Measurements from ENCODE around the gene GNMT.

Gene GNMT

GRCh38 chr6:42960243-42961019 lies at the start of gene GNMT:
GNMT (plus strand) TSS chr6:42960754; CDS start chr6:42960768, 14 bp downstream.
- peaks cover 34% of the 10 kb centered on the region for H3K27me3 Mint-ChIP-seq (ENCODE audit: low read depth)
- peak within 1 kb of the TSS; percentile 77 to 83 (median 77) for H3K4me3 Mint-ChIP-seq
- peaks cover 22% of the 10 kb centered on the region for H3K36me3 Mint-ChIP-seq (ENCODE audit: low read depth)
- no peaks in the 10 kb centered on the region for H3K9me3 Mint-ChIP-seq
- H3K4me1 Mint-ChIP-seq, result peaks cover 10% of the 10 kb centered on the region
- no peak within 1 kb of the TSS for H3K27ac Mint-ChIP-seq
- no peak for TF ChIP-seq CTCF (IDR thresholded peaks at IDR 0.05; ENCODE audit: unreplicated experiment in 3 of 3)

- peak overlapping the region; percentile 83 to 88 (median 84) for H3K27ac Mint-ChIP-seq
- TF ChIP-seq CTCF (IDR thresholded peaks at IDR 0.05; ENCODE audit: unreplicated experiment in 3 of 3), result no peak
- peaks cover 9% of the 10 kb centered on the region for H3K27me3 Mint-ChIP-seq (ENCODE audit: low read depth)
- H3K9me3 Mint-ChIP-seq, result no peaks in the 10 kb centered on the region
- H3K36me3 Mint-ChIP-seq (ENCODE audit: low read depth), result no peaks in the 10 kb centered on the region
- peak overlapping the region; percentile 76 to 81 (median 78) for H3K4me3 Mint-ChIP-seq
- H3K4me1 Mint-ChIP-seq, result peaks cover 19% of the 10 kb centered on the region
These were observed 49.2 kb upstream of the GNMT start for GRCh38 chr6:42911171-42912021.

- Mint-ChIP-seq H3K36me3 (ENCODE audit: low read depth) (no peaks in the 10 kb centered on the region), H3K4me1 (peaks cover 6% of the 10 kb centered on the region), H3K27ac (no peak overlapping the region), H3K4me3 (no peak overlapping the region), H3K27me3 (ENCODE audit: low read depth) (peaks cover 9% of the 10 kb centered on the region), H3K9me3 (no peaks in the 10 kb centered on the region)
- TF ChIP-seq CTCF (IDR thresholded peaks at IDR 0.05; ENCODE audit: unreplicated experiment in 3 of 3), result no peak
These were observed 46.0 kb upstream of the GNMT start for GRCh38 chr6:42914546-42914945.

DNA sequence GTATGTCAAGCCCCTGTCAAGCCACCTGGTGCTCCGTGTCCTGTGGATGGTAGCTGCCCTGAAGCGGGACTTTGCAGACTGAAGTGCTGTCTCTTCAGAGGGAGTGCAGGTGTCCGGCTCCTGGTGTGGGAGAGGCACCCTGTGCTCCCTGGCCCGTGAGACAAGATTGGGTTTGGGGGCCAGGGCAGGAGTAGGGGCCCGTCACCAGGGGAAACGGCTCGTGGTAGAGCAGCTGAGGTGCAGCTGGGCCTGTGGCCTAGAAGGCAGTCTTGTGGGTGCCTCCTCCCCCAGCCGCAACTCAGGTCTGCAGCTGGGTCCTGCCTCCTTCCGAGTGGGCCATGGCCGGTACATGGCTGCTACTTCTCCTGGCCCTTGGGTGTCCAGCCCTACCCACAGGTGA lies 44.8 kb upstream of the GNMT start, which contains the start of gene PTCRA:
Gene PTCRA (plus strand): TSS at position 322 of the 400 bp plus-strand sequence. CDS start 17 bp downstream, at position 339.
- no peak for TF ChIP-seq CTCF (IDR thresholded peaks at IDR 0.05; ENCODE audit: unreplicated experiment in 3 of 3)

GRCh38 chr6:42916288-42916687 lies 44.3 kb upstream of the GNMT start:
- Mint-ChIP-seq H3K36me3 (ENCODE audit: low read depth) (no peaks in the 10 kb centered on the region), H3K27ac (no peak overlapping the region), H3K9me3 (no peaks in the 10 kb centered on the region), H3K4me3 (no peak overlapping the region), H3K27me3 (ENCODE audit: low read depth) (peaks cover 6% of the 10 kb centered on the region), H3K4me1 (peaks cover 2% of the 10 kb centered on the region)
- TF ChIP-seq CTCF (IDR thresholded peaks at IDR 0.05; ENCODE audit: unreplicated experiment in 3 of 3), result no peak

More for the DNA sequence above, 44.8 kb upstream of the GNMT start, which contains the start of gene PTCRA:
- H3K4me1 Mint-ChIP-seq, result peaks cover 6% of the 10 kb centered on the region
- no peaks in the 10 kb centered on the region for H3K36me3 Mint-ChIP-seq (ENCODE audit: low read depth)
- no peak within 1 kb of the TSS for H3K27ac Mint-ChIP-seq
- H3K27me3 Mint-ChIP-seq (ENCODE audit: low read depth), result peaks cover 9% of the 10 kb centered on the region
- no peaks in the 10 kb centered on the region for H3K9me3 Mint-ChIP-seq
- no peak within 1 kb of the TSS for H3K4me3 Mint-ChIP-seq

Data from nephron (organoid).